GM12872 (cell line): ENCODE data around the gene STXBP6.

Experiments used
- CTCF ChIP-seq: IDR thresholded peaks from 3 replicates; pipeline ENCODE4 v1.5.1; 2011; ENCODE audit warnings: low read depth, mild to moderate bottlenecking, low read length, moderate library complexity; ENCODE audit not compliant: insufficient read depth

The STXBP6 gene

GRCh38 chr14:25052385-25052784, 2.4 kb upstream of the STXBP6 start:
- no peak for TF ChIP-seq CTCF

- no peak for TF ChIP-seq CTCF
Observed at GRCh38 chr14:25050269-25051150, 563 bp upstream of the STXBP6 start.

DNA sequence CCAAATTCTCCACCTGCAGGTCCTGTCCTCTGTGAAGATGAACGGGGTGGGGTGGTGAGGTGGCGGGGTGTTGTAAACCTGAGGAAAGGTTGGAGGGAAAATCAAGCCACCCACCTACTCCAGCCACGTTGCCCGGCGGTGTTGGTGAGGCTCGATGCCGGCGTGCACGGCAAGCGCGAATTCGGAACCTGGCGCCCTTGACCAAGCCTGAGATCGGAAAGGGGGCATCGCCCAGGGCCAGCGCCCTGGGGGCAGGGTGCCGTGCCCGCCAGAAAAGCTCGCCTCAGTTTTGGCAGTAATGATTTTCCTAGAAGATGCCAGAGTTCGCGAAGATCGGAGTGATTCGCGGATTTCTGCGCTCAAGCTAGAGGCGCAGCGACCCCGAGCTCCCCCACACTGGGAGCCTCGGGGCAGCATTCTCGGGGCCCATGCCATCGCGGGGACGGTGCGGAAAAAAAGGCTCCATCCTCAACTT, 817 bp downstream of the STXBP6 start:
- TF ChIP-seq CTCF: no peak

DNA sequence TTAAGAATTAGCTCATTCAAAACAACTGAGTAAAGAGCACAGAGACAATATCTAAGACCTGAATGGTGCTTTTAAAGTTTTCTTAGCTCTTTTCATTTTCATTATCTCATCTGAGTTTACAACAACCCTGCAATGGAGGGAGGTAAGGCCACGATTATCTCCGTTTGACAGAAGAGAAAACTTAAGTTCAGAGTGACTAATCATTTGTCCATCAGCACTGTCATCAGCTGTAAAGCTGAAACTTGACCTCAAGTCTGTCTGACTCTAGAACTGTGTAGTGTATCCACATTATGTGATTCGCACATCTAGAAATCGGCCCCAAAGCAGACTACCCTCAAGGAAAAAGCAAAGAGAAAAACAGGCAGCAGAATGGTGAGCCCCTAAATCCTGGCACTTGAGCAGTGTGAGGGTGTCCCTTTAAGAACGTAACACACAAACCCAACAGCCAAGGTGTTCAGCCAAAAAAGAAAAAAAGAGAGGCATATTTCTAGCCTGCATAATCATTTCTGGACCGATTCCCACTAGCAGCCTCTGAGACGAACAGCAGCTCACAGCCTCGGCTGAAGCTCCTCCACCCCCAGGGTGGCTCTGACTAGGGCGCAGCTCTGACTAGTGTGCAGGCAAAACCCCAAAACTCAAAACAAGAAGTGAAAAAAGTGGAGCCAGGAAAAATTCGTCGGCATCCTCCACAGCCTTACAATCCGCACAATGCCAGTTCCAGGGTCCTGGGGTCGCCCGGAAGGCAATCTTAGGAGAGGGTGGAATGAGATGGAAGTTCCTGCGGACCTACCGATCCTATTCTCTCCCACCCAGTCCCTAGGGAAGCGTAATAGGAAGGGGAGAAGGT, 1.6 kb downstream of the STXBP6 start:
- TF ChIP-seq CTCF: no peak

- TF ChIP-seq CTCF: no peak
Observed at GRCh38 chr14:25046301-25046943, 3.5 kb downstream of the STXBP6 start.

GRCh38 chr14:25044106-25044698, 5.7 kb downstream of the STXBP6 start:
- TF ChIP-seq CTCF: no peak
